Right lobe of liver (tissue), 4 donors: ENCODE data around the gene FMN2.

Source experiments
- CTCF ChIP-seq, 4 donors: fragments of 200-600 bp in 3 of 4; fragments of 450-650 bp in 1 of 4; IDR thresholded peaks; one replicate each; pipeline versions ENCODE4 v1.5.1 to v1.8.0; 2016 to 2022; ENCODE audit warnings: antibody characterized with exemption in 4 of 4, mild to moderate bottlenecking in 2 of 4
- POLR2A ChIP-seq: fragments of 450-650 bp; IDR thresholded peaks from one replicate; pipeline ENCODE4 v1.6.1; 2017; ENCODE audit warnings: antibody characterized with exemption, mild to moderate bottlenecking
- donor health status: DM: no; HTN: no; CAD: no.
- donor health status: DM: no; HTN: no; CAD: no.
- donor health status: DM: no; HTN: yes; CAD: no.

- TF ChIP-seq POLR2A (no peak), CTCF (IDR thresholded peaks at IDR 0.05) (no peak)
These were observed 22.5 kb downstream of the FMN2 start for GRCh38 chr1:240114222-240114621.
